ENCODE results near the gene IFT88.

DNA sequence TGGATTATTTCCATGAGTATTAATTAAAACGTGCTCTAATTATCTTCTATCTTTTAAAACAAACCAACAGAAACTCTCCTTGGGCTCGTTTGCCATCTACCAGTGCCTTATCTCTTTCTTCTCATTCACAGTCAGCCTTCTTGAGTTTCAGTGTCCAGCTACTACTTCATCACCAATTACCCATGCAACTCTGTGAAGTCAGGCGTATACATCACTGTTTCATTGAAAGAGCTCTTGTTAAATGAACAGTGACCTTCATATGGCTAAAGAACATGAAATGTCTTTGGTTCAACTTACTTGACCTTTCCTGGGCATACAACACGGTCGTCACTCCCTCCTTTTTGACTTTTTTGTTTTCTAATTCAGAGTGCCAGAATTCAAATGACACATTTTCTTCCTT lies 5.2 kb upstream of the IFT88 start:
- TF ChIP-seq, protein P1, sequence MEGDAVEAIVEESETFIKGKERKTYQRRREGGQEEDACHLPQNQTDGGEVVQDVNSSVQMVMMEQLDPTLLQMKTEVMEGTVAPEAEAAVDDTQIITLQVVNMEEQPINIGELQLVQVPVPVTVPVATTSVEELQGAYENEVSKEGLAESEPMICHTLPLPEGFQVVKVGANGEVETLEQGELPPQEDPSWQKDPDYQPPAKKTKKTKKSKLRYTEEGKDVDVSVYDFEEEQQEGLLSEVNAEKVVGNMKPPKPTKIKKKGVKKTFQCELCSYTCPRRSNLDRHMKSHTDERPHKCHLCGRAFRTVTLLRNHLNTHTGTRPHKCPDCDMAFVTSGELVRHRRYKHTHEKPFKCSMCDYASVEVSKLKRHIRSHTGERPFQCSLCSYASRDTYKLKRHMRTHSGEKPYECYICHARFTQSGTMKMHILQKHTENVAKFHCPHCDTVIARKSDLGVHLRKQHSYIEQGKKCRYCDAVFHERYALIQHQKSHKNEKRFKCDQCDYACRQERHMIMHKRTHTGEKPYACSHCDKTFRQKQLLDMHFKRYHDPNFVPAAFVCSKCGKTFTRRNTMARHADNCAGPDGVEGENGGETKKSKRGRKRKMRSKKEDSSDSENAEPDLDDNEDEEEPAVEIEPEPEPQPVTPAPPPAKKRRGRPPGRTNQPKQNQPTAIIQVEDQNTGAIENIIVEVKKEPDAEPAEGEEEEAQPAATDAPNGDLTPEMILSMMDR (IDR thresholded peaks at IDR 0.05) = no peak
- TF ChIP-seq POLR2A (IDR thresholded peaks at IDR 0.05) = no peak
- no peak for TF ChIP-seq POLR2AphosphoS5 (IDR thresholded peaks at IDR 0.05)

All from suprapubic skin (tissue), 4 donors.